ENCODE data around the gene CARNS1. TPM values are rescaled to one million over a fixed set of nuclear protein-coding genes. Genes with fewer than 3 reads are reported as not detected.

Gene CARNS1
- total RNA-seq, 1 donor from 2014 or later = 0.23 TPM

Other genes starting within 250 kb of the CARNS1 start
- gene GRK2, start 149.2 kb upstream of the CARNS1 start, total RNA-seq = 27.2 and 34.0 TPM in 2 replicates
- 39.4 and 40.8 TPM in 2 replicates for gene ANKRD13D, start 126.4 kb upstream of the CARNS1 start, total RNA-seq
- 19.1 and 20.1 TPM in 2 replicates for gene SSH3, start 112.1 kb upstream of the CARNS1 start, total RNA-seq
- 53.5 and 69.2 TPM in 2 replicates for gene POLD4, start 62.1 kb upstream of the CARNS1 start, total RNA-seq
- 17.4 and 17.6 TPM in 2 replicates for gene CLCF1, start 42.1 kb upstream of the CARNS1 start, total RNA-seq
- gene RAD9A, start 23.7 kb upstream of the CARNS1 start, total RNA-seq = 9.2 and 9.4 TPM in 2 replicates
- 157 and 159 TPM in 2 replicates for gene PPP1CA, start 13.8 kb upstream of the CARNS1 start, total RNA-seq
- 0.16 TPM in 1 of 2 replicates, not detected in the other for gene TBC1D10C, start 11.6 kb upstream of the CARNS1 start, total RNA-seq
- gene RPS6KB2, start 12.8 kb downstream of the CARNS1 start, total RNA-seq = 52.9 and 57.0 TPM in 2 replicates
- gene PTPRCAP, start 22.0 kb downstream of the CARNS1 start, total RNA-seq = 1.7 and 2.3 TPM in 2 replicates
- 102 and 124 TPM in 2 replicates for gene CORO1B, start 27.8 kb downstream of the CARNS1 start, total RNA-seq
- not detected in 2 replicates for gene GPR152, start 37.1 kb downstream of the CARNS1 start, total RNA-seq
- not detected in 2 replicates for gene CABP4, start 39.7 kb downstream of the CARNS1 start, total RNA-seq
- 38.0 and 48.1 TPM in 2 replicates for gene TMEM134, start 53.6 kb downstream of the CARNS1 start, total RNA-seq
- gene AIP, start 67.3 kb downstream of the CARNS1 start, total RNA-seq = 42.1 and 43.6 TPM in 2 replicates
- 61.1 and 71.5 TPM in 2 replicates for gene PITPNM1, start 89.7 kb downstream of the CARNS1 start, total RNA-seq
- 36.1 and 45.0 TPM in 2 replicates for gene CDK2AP2, start 92.5 kb downstream of the CARNS1 start, total RNA-seq
- gene CABP2, start 107.8 kb downstream of the CARNS1 start, total RNA-seq = not detected in 2 replicates
- gene GSTP1, start 168.1 kb downstream of the CARNS1 start, total RNA-seq = 1,173 and 1,365 TPM in 2 replicates
- 117 and 118 TPM in 2 replicates for gene NDUFV1, start 191.3 kb downstream of the CARNS1 start, total RNA-seq
- 3.0 and 4.5 TPM in 2 replicates for gene NUDT8, start 214.3 kb downstream of the CARNS1 start, total RNA-seq
- not detected in 2 replicates for gene TBX10, start 224.1 kb downstream of the CARNS1 start, total RNA-seq
- not detected in 2 replicates for gene ACY3, start 235.1 kb downstream of the CARNS1 start, total RNA-seq

Measured in astrocyte (in vitro differentiated cells and primary cell).